DMS153 (cell line): ENCODE data around the gene HTD2.
"Not testable (repeated sequence)": the region's sequence is repeated elsewhere in the genome, so short reads cannot be mapped to it uniquely, and the experiment has no call there.

ENCODE experiments used
- DNase-seq: peaks from one replicate; lab custom pipeline; 2025; lab: John Stamatoyannopoulos, UW

The HTD2 gene

DNA sequence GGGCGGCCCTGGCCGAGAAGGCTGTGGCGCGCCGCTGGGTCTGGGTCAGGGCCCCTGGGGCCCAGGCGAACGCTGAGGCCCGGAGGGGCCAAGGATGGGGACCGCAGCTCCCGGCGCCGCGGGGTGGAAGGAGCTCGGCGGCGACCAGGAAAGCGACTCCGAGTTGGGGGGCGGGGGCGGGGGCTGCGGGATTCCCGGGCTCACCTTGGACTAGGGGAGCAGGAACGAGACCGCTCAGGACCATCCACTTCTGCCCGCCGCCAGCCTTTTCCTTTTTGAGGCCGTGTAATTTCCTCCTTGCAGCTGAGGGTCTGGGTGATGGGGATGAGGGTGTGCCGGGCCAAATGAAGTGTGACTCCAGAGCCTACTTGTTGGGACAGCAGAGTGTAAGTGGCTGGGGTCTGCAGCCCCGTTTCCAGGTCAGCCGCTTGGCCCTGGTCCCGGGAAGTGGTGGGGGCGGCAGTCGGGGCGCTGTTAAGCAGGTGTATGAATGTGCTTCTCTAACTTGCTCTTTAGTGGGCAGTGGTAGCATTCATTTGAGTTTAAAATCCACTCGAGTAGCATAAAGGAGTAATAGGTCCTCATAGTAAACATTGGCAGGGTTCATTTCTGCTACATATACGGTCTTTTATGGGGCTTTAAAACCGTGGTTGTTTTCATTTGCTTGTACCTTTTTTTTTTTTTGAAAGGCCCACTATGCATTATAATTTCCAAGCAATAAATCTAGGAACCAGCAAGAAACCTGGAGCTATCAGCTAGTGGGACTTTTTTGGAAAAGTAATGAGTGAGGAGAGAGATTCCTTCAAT lies 27.1 kb downstream of the HTD2 start:
- no peak for DNase-seq

- DNase-seq: no peak
These were observed 27.6 kb downstream of the HTD2 start for GRCh38 chr3:58334013-58334321.

GRCh38 chr3:58334506-58334884 lies 28.2 kb downstream of the HTD2 start:
- DNase-seq: no peak

DNA sequence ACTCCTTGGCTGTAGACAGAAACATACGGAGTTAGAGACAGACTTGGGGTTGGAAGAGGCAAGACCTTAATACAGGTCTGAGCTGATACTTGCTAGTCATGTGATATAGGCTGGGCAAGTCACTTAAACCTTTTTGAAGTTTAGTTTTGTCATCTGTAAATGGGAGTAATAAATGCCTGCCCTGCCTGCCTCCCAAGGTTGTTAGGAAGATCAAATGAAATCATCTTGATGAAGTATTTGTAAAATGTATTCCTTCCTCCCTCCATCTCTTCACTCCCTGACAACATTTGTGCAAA lies 29.3 kb downstream of the HTD2 start:
- DNase-seq: no peak

GRCh38 chr3:58336135-58336882 lies 30.0 kb downstream of the HTD2 start:
- DNase-seq: no peak

GRCh38 chr3:58337190-58337589 lies 30.9 kb downstream of the HTD2 start:
- DNase-seq: no peak

- DNase-seq: not testable (repeated sequence)
These were observed 32.8 kb downstream of the HTD2 start for GRCh38 chr3:58339146-58339545.

GRCh38 chr3:58340594-58341244 lies 34.4 kb downstream of the HTD2 start:
- no peak for DNase-seq

DNA sequence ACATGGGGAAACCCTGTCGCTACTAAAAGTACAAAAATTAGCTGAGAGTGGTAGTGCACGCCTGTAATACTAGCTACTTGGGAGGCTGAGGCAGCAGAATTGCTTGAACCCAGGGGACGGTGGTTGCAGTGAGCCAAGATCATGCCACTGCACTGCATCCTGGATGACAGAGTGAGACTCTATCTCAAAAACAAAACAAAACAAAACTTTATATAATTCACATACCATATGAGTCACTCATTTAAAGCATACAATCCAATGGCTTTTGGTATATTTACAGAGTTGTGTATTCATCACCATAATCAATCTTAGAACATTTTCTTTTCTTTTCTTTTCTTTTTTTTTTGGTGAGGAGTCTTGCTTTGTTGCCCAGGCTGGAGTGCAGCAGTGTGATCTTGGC lies 35.1 kb downstream of the HTD2 start:
- DNase-seq: no peak

GRCh38 chr3:58342676-58343075 lies 36.4 kb downstream of the HTD2 start:
- no peak for DNase-seq

- DNase-seq: no peak
These were observed 39.1 kb downstream of the HTD2 start for GRCh38 chr3:58345457-58345856.

DNA sequence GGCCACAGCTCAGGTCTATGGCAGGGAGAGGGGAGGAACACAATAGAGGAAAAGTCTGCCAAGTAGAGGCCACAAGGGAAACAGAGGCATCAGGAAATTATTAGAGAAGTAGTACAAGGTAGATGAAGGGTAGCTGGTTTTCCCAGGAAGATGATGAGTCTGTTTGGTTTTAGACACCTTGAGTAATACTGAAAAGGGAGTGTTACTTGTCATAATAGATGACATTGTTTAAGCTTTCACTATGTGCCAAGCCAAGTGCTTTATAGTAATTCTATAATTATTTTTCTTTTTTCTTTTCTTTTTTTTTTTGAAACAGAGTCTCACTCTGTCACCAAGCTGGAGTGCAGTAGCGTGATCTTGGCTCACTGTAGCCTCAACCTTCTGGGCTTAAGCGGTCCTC lies 40.0 kb downstream of the HTD2 start:
- DNase-seq: no peak

DNA sequence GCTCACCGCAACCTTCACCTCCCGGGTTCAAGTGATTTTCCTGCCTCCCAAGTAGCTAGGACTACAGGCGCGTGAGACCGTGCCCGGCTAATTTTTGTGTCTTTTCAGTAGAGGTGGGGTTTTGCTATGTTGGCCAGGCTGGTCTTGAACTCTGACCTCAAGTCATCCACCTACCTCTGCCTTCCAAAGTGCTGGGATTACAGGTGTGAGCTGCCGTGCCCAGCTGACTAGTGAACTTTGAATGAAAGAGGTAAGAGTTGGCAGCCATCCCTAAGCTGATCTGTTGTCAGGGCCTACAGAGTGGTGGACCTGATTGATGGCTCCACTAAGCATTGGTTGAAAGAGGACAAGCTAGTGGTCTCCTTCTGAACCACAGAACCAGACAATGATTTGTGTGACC lies 41.7 kb downstream of the HTD2 start:
- DNase-seq: no peak

DNA sequence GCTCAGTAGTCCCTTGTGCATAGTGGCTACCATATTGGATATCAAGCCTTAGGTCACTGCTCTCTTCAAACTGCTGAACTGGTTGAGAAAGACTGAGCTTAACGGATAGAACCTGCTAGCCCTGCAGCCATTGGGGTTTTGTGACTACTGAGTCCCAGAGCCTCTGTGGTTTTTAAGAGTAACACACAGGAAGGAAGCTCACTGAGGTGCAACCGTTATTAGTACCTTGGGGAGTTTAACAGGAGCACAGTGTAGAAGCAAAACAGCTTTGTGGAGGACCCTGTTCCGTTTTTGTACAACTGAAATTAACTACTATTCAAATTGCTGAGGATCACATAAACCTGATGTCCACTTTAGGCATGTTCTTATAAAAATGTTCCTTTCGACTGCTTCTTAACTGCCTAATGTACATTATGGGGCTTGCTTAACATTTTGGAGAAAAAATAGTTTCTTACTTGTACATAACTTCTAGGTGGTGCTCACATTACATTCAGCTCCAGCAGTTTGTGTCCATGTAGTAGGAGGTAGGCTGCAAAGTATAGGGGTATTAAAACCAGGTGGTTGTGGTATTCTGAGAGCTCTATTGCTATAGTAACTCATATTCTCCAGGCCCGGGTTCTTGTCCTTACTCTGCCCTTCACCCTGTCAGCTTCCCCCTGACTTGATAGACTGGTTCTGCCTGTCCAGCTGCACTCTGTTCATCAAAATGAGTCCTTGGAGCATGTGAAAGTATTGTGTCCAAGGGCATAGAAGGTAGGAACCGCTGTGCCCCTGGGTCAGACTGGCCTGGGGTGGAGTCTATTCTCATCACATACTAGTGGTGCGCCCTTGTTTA lies 43.7 kb downstream of the HTD2 start:
- DNase-seq: no peak

- DNase-seq: no peak
These were observed 44.3 kb downstream of the HTD2 start for GRCh38 chr3:58350627-58351013.

DNA sequence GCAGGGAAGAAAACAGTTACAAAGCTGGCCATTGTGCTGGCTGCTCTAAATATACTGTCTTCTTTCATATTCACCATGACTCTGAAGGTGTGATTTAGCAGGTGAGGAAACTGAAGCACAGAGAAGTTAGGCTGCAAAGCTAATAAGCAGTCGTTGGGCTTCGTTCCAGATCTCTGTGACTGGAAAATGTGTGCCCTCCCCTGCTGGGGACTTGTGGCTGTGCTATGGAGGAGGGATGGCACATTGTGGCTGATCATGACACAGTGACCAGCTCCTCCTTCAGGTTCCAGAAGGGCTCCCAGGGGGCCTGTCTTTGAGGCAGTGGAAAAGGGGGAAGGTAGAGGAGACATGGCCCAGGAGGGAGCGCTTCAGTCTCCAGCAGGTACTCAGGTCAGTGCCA lies 45.6 kb downstream of the HTD2 start:
- no peak for DNase-seq

- no peak for DNase-seq
These were observed 46.3 kb downstream of the HTD2 start for GRCh38 chr3:58352626-58353025.

GRCh38 chr3:58353722-58354553 lies 47.6 kb downstream of the HTD2 start:
- DNase-seq: no peak

- DNase-seq: no peak
These were observed 48.9 kb downstream of the HTD2 start for GRCh38 chr3:58355179-58355578.

DNA sequence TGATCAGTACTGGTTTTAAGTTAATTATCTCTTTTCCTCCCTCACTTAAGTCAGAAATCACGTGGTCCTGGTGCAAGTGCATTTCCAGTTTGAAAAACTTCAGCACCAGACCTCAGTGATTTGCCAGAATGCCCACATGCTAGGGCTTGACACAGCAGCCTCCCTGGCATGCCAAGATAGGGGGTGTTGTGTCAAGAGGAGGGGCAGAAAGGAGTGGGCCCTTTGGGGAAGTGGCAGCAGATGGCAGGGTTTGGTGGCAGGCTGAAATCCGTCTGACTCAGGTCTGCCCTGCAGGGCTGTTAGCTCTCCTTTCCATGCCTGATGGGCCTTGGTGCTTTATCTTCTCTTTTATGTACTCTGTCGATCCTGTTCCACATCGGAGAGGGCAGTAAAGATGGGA lies 49.7 kb downstream of the HTD2 start:
- no peak for DNase-seq

- no peak for DNase-seq
These were observed 51.1 kb downstream of the HTD2 start for GRCh38 chr3:58357402-58357801.

- no peak for DNase-seq
These were observed 51.8 kb downstream of the HTD2 start for GRCh38 chr3:58358092-58358491.
